Neural progenitor cell (in vitro differentiated cells): Measurements from ENCODE around the gene ZCCHC9. TPM values are rescaled to one million over a fixed set of nuclear protein-coding genes. Genes with fewer than 3 reads are reported as not detected.

ENCODE experiments used
- DNase-seq: peaks from one replicate; pipeline ENCODE4 v3.0.0-alpha.2; 2016; ENCODE audit warnings: low spot score
- H2AFZ ChIP-seq: fragments of 200-600 bp; sonication (generic); replicated peaks from 2 replicates; pipeline ENCODE4 v1.6.1; 2016; ENCODE audit warnings: antibody characterized with exemption
- H3F3A ChIP-seq: fragments of 200-600 bp; sonication (generic); 2 replicates; pipeline ENCODE4 v1.6.1; 2016; ENCODE audit warnings: antibody characterized with exemption, low read depth
- H3K27ac ChIP-seq: fragments of 200-600 bp; sonication (generic); 2 replicates; pipeline ENCODE4 v1.5.1; 2016; ENCODE audit warnings: mild to moderate bottlenecking
- H3K27me3 ChIP-seq: fragments of 200-600 bp; sonication (generic); 2 replicates; pipeline ENCODE4 v1.6.1; 2016; ENCODE audit warnings: mild to moderate bottlenecking, moderate library complexity
- H3K36me3 ChIP-seq: fragments of 200-600 bp; sonication (generic); 2 replicates; pipeline ENCODE4 v1.5.1; 2016
- H3K4me1 ChIP-seq: fragments of 200-600 bp; sonication (generic); 2 replicates; pipeline ENCODE4 v1.6.1; 2016; ENCODE audit warnings: mixed run types
- H3K4me2 ChIP-seq: fragments of 200-600 bp; sonication (generic); 2 replicates; pipeline ENCODE4 v1.6.1; 2016
- H3K4me3 ChIP-seq: fragments of 200-600 bp; sonication (generic); 2 replicates; pipeline ENCODE4 v1.5.1; 2016
- H3K79me2 ChIP-seq: fragments of 200-600 bp; sonication (generic); 2 replicates; pipeline ENCODE4 v1.6.1; 2016; ENCODE audit warnings: low read depth
- H3K9ac ChIP-seq: fragments of 200-600 bp; sonication (generic); 2 replicates; pipeline ENCODE4 v1.6.1; 2016
- H3K9me3 ChIP-seq: fragments of 200-600 bp; sonication (generic); 2 replicates; pipeline ENCODE4 v1.5.1; 2016; ENCODE audit warnings: low read depth
- H4K20me1 ChIP-seq: fragments of 200-600 bp; sonication (generic); 2 replicates; pipeline ENCODE4 v1.6.1; 2016; ENCODE audit warnings: low read depth
- H3K27ac Mint-ChIP-seq: 3 replicates; pipeline ENCODE4 v1.8.0; 2021; ENCODE audit warnings: mixed read lengths
- H3K27me3 Mint-ChIP-seq: 2 replicates; pipeline ENCODE4 v1.8.0; 2022; ENCODE audit warnings: low read depth, mild to moderate bottlenecking, inconsistent platforms, moderate library complexity, mixed read lengths; ENCODE audit not compliant: insufficient read depth
- H3K36me3 Mint-ChIP-seq: 3 replicates; pipeline ENCODE4 v1.8.0; 2021; ENCODE audit warnings: mixed read lengths
- H3K4me1 Mint-ChIP-seq: 3 replicates; pipeline ENCODE4 v1.8.0; 2021; ENCODE audit warnings: mixed read lengths
- H3K4me3 Mint-ChIP-seq: 3 replicates; pipeline ENCODE4 v1.8.0; 2021; ENCODE audit warnings: mild to moderate bottlenecking, moderate library complexity, mixed read lengths
- H3K9me3 Mint-ChIP-seq: 3 replicates; pipeline ENCODE4 v1.8.0; 2020; ENCODE audit warnings: mixed read lengths
- CTCF ChIP-seq: fragments of 200-600 bp; sonication (generic); IDR thresholded peaks from 2 replicates; pipeline ENCODE4 v1.5.1; 2017; ENCODE audit warnings: antibody characterized with exemption, mild to moderate bottlenecking
- EZH2 ChIP-seq: fragments of 200-600 bp; sonication (generic); IDR thresholded peaks from 2 replicates; pipeline ENCODE4 v1.6.1; 2017; ENCODE audit warnings: antibody characterized with exemption, mild to moderate bottlenecking, moderate library complexity
- EZH2phosphoT487 ChIP-seq: fragments of 200-600 bp; sonication (generic); IDR thresholded peaks from 2 replicates; pipeline ENCODE4 v1.6.1; 2017; ENCODE audit warnings: antibody characterized with exemption
- total RNA-seq: library from RNA; depleted of rRNA; stranded (reverse); fragments of >200 nt; gene quantifications from 2 replicates; pipeline ENCODE4 v1.2.3, GENCODE V29; 2015; ENCODE audit warnings: low replicate concordance

The ZCCHC9 gene
- total RNA-seq, 1 donor from 2014 or later: 57.4 TPM

GRCh38 chr5:81345411-81346003, 44.1 kb downstream of the ZCCHC9 start:
- H3K4me1 ChIP-seq: peaks cover 17% of the 10 kb centered on the region
- Mint-ChIP-seq H3K27ac (no peak overlapping the region), H3K27me3 (peaks cover 2% of the 10 kb centered on the region), H3K4me3 (no peak overlapping the region), H3K9me3 (no peaks in the 10 kb centered on the region), H3K36me3 (no peaks in the 10 kb centered on the region), H3K4me1 (peaks cover 4% of the 10 kb centered on the region)
- no peak overlapping the region for H3K27ac ChIP-seq
- no peaks in the 10 kb centered on the region for H3K9me3 ChIP-seq
- H3K4me3 ChIP-seq: no peak overlapping the region
- no peak for DNase-seq
- H3K79me2 ChIP-seq: no peaks in the 10 kb centered on the region
- H2AFZ ChIP-seq: no peak overlapping the region
- no peaks in the 10 kb centered on the region for H3K36me3 ChIP-seq
- no peaks in the 10 kb centered on the region for H3K27me3 ChIP-seq
- H3F3A ChIP-seq: no peaks in the 10 kb centered on the region
- H3K4me2 ChIP-seq: no peak overlapping the region
- no peak for TF ChIP-seq EZH2
- no peaks in the 10 kb centered on the region for H4K20me1 ChIP-seq
- H3K9ac ChIP-seq: no peak overlapping the region

- H3K9me3 ChIP-seq: no peaks in the 10 kb centered on the region
- no peaks in the 10 kb centered on the region for H3F3A ChIP-seq
- H3K4me2 ChIP-seq: peak overlapping the region; percentile 19
- no peaks in the 10 kb centered on the region for H3K27me3 ChIP-seq
- no peak overlapping the region for H3K9ac ChIP-seq
- TF ChIP-seq CTCF: no peak
- TF ChIP-seq EZH2: no peak
- no peak for TF ChIP-seq EZH2phosphoT487
- no peak overlapping the region for H3K4me3 ChIP-seq
- Mint-ChIP-seq H3K4me1 (peaks cover 7% of the 10 kb centered on the region), H3K27me3 (peaks cover 5% of the 10 kb centered on the region), H3K36me3 (no peaks in the 10 kb centered on the region), H3K4me3 (no peak overlapping the region), H3K27ac (peak overlapping the region; percentile 69), H3K9me3 (no peaks in the 10 kb centered on the region)
- H3K4me1 ChIP-seq: peaks cover 22% of the 10 kb centered on the region
- no peaks in the 10 kb centered on the region for H4K20me1 ChIP-seq
- peak overlapping the region; percentile 84 for H2AFZ ChIP-seq
- no peaks in the 10 kb centered on the region for H3K79me2 ChIP-seq
- no peaks in the 10 kb centered on the region for H3K36me3 ChIP-seq
- DNase-seq: peak; percentile 55
- no peak overlapping the region for H3K27ac ChIP-seq
Observed at GRCh38 chr5:81349161-81349560, 47.8 kb downstream of the ZCCHC9 start.

GRCh38 chr5:81350507-81350906, 49.1 kb downstream of the ZCCHC9 start:
- no peaks in the 10 kb centered on the region for H3K9me3 Mint-ChIP-seq
- Histone ChIP-seq H3K36me3 (no peaks in the 10 kb centered on the region), H3K79me2 (no peaks in the 10 kb centered on the region), H3K4me1 (peaks cover 22% of the 10 kb centered on the region), H3F3A (no peaks in the 10 kb centered on the region), H3K4me2 (no peak overlapping the region), H2AFZ (peak overlapping the region; percentile 63), H3K9ac (no peak overlapping the region), H4K20me1 (no peaks in the 10 kb centered on the region), H3K9me3 (no peaks in the 10 kb centered on the region), H3K4me3 (no peak overlapping the region), H3K27ac (no peak overlapping the region), H3K27me3 (no peaks in the 10 kb centered on the region)
- H3K4me3 Mint-ChIP-seq: no peak overlapping the region
- peaks cover 7% of the 10 kb centered on the region for H3K4me1 Mint-ChIP-seq
- TF ChIP-seq EZH2 (no peak), CTCF (no peak), EZH2phosphoT487 (no peak)
- H3K36me3 Mint-ChIP-seq: no peaks in the 10 kb centered on the region
- H3K27ac Mint-ChIP-seq: no peak overlapping the region
- peaks cover 5% of the 10 kb centered on the region for H3K27me3 Mint-ChIP-seq
- DNase-seq: no peak

- no peak overlapping the region for H3K4me2 ChIP-seq
- no peaks in the 10 kb centered on the region for H3F3A ChIP-seq
- no peak overlapping the region for H3K9ac ChIP-seq
- H2AFZ ChIP-seq: no peak overlapping the region
- no peaks in the 10 kb centered on the region for H3K27me3 ChIP-seq
- no peaks in the 10 kb centered on the region for H3K9me3 ChIP-seq
- H3K27ac ChIP-seq: no peak overlapping the region
- H4K20me1 ChIP-seq: no peaks in the 10 kb centered on the region
- Mint-ChIP-seq H3K27me3 (peaks cover 3% of the 10 kb centered on the region), H3K27ac (no peak overlapping the region), H3K4me1 (peaks cover 7% of the 10 kb centered on the region), H3K9me3 (no peaks in the 10 kb centered on the region), H3K4me3 (no peak overlapping the region), H3K36me3 (no peaks in the 10 kb centered on the region)
- no peaks in the 10 kb centered on the region for H3K79me2 ChIP-seq
- no peak overlapping the region for H3K4me3 ChIP-seq
- peaks cover 22% of the 10 kb centered on the region for H3K4me1 ChIP-seq
- no peak for TF ChIP-seq CTCF
- no peak for TF ChIP-seq EZH2phosphoT487
- no peak for TF ChIP-seq EZH2
- no peak for DNase-seq
- no peaks in the 10 kb centered on the region for H3K36me3 ChIP-seq
Observed at GRCh38 chr5:81353189-81353588, 51.8 kb downstream of the ZCCHC9 start.
